Measurements from ENCODE around the gene FAM118B. TPM values are rescaled to one million over a fixed set of nuclear protein-coding genes. Genes with fewer than 3 reads are reported as not detected.
A peak's percentile ranks its signal among the peaks of the same experiment; 100 is the strongest.

The FAM118B gene
- 20.5 and 26.0 TPM in 2 replicates for total RNA-seq

DNA sequence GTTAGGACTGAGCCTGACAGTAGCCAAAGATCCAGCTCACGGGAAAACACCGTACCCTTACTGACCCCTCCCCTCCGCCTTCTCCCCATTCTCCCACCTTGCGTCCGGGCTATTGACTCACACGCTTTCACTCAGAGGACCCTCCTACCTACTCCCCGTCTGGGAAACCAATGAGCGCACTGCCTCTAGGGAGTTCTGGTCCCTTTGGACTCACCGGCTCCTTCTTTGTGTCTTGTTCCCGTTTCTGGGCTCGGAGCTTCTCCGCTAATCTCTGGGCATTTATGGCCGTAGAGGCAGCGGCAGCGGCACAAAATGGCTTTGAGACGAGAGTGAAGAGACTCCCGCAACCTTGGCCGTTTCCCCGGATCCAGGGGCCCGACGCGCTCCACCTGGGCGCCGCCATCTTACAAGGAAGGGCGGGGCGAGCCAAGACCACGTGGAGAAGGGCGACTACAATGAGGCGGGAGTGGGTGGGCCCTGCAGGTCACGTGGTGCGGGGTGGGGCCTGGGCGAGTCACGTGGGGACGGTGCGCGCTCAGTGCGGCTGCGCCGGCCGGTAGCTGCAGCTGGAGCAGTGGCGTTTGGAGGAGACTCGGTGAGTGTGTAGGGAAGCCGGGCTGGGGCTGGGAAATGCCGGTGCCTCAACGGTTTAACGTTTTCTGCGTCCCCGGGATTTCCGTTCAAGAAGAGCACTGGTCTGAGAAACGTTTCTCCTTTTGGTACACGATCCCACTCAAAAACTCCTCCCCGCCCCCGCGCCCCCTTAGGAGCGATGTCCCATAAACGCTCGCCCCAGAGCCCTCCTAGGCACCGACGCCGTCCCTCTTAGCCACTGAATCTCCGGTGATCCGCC lies at the start of gene FAM118B, which contains the start of gene RPUSD4:
Gene FAM118B (plus strand): TSS at position 547 of the 853 bp plus-strand sequence. CDS start 23,220 bp downstream, outside the sequence.
Gene RPUSD4 (minus strand): TSS at position 415 of the 853 bp plus-strand sequence. CDS start 12 bp downstream, at position 403.
- DNase-seq (ENCODE audit: low read depth in 2 of 2): peak; percentile 90 to 98

DNA sequence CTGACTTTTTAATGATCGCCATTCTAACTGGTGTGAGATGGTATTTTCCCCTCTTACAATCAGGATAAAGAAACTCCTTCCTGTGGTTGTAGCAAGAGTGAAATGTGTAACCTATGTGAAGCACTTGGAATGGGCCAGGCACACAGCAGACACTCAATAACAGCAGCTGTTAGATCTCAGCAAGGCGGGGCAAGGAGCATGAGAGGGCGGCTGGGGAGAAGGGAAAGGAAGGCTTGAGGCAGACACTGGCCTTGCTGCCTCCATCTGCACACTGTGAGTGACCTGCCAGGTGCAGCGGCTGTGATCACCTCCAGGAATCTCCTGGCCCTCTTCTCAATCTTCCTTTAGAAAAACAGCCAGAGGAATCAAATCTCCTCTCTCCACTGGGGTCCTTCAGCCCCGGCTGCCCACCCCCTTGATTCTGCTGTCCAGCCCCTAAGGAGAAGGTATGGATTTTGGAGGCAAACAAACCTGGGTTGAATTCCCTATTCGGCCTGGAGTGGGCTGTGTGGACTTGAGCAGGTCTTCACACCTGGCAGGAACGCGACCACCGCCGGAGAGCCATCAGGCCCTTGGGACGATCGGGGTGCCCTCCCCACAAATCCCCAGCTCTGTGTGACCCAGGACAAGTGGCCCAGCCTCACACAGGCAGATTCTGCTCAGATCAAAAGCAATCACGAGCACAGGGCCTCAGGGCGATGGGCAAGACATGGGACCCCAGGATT lies 49.1 kb upstream of the FAM118B start:
- DNase-seq (ENCODE audit: low read depth in 2 of 2): no peak

DNA sequence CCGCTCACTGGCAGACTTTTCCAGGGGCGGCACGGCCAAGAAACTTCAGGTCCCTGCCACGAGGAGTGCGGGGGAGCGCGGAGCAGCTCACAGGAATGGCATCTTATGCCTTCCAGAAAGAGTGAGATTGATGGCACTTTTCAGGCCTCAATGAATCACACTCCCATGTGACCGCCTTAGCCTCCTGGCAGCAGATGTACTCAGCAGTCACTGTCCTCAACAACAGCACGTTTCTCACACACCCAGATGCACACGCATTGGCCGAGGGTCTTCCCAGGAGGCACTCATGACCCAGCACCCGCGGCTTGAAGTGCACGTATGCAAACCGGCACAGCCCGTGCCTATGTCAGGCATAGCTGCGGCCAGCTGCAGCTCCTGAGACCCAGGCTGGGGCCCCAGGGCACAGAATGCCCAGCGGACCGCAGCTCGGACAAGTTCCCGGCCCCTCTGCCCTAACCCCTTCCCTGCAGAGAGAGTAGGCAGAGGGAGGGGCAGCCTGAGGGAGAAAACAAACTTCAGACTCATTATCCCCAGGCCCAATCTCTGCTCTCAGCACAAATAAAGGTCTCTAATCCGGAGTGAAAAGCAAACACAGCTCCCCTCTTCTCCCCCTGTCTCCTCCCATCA lies 48.4 kb upstream of the FAM118B start:
- DNase-seq (ENCODE audit: low read depth in 2 of 2): no peak

DNA sequence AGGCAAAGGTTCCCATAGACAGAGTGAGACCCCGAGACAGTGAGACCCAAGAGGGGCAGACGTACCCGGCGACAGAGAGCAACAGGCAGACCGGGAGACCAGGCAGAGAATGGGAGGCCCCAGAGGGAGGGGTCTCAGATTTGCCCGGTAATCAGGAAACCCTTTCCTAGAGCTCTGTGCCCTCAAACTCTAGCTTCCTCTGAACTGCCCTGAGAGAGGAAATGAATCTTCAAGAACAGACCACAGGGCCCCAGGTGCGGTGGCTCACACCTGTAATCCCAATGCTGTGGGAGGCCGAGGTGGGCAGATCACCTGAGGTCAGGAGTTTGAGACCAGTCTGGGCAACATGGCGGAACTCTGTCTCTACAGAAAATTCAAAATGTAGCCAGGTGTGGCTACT lies 47.8 kb upstream of the FAM118B start:
- DNase-seq (ENCODE audit: low read depth in 2 of 2): no peak

DNA sequence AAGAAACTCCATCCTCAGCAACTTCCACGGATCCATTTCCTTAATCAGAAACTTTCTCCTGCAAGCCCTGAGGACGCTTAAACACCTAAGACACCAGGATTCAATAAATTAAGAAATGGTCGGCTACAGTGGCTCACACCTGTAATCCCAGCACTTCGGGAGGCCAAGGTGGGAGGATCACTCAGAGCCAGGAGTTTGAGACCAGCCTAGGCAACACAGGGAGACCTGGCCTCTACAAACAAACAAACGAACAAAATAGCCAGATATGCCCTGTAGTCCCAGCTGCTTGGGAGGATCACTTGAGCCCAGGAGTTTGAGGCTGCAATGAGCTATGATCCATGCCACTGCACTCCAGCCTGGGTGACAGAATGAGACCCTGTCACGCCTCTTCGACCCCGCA lies 46.8 kb upstream of the FAM118B start:
- no peak for DNase-seq (ENCODE audit: low read depth in 2 of 2)

DNA sequence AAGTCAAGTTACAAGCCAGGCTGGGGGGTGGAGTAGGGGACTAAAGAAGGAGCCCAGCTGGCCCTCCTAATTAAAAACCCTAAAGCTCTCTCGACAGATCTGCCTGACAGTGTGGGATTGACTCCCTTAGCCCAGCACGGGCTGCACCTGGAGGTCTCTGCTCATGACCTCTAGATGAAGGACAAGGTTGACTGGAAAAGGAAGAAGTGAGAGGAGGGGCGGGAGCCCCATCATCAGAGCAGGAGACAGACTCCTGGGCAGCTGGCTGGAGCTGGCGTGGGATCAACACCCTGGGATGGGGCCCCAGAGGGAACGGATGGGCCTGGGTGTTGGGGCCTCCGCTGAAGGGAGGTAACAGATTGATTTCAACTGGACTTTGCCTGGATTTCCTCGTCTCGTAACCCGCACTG lies 46.3 kb upstream of the FAM118B start:
- no peak for DNase-seq (ENCODE audit: low read depth in 2 of 2)

DNA sequence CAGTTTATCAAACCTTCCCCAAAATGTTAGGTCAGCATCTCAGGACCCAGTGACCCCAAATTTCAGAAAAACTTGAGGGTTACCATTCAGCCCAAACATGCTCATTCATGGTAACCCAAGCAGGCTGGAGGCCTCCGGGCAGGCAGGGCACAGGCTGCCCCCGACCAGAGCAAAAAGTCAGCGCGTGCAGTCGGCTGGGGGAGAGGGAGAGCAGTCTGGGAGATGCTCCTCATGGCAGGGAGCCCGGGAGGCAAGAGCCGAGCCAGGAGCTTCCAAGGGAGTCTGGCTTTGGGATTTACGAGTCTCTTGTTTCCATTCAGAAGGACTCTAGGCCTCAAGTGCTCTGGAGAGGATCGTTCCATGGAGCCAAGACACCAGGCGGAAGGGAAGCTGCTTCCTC lies 45.8 kb upstream of the FAM118B start:
- DNase-seq (ENCODE audit: low read depth in 2 of 2): no peak

DNA sequence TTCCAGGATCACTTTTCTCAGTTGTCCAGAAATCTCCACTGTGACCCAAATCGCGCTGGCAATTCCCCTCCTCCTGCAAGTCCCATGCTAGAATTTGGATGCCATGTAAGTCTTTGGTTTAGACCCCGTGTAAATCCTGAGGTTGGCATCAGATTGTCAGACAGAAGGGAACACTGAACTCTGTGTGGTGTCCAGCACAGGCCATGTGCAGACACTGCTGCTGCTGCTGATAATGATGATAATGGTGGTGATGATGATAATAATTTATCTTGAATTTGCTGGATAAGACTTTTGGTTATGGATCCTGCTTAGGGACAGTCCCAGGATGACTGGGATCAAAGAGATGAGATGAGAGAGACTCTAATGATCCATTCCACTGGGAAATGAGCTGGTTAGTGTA lies 45.2 kb upstream of the FAM118B start:
- DNase-seq (ENCODE audit: low read depth in 2 of 2): no peak

DNA sequence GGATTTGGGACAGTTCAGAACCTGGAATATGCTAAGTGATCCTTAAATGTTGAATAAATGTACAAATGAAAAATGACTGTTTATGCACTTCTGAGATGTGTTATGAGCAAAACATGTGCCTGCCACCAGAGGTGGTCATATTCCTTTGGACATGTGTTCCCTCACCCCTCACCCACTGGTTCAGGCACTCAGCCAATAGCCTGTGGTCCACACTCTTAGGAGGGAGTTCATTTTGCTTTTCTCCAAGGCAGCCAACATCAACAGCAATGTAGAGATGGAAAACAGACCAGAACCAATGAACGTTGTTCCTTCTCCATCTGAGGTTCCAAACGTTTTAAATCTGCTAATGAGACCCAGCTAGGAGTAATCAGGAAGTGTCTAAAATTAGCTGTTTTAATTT lies 44.1 kb upstream of the FAM118B start:
- DNase-seq (ENCODE audit: low read depth in 2 of 2): no peak

DNA sequence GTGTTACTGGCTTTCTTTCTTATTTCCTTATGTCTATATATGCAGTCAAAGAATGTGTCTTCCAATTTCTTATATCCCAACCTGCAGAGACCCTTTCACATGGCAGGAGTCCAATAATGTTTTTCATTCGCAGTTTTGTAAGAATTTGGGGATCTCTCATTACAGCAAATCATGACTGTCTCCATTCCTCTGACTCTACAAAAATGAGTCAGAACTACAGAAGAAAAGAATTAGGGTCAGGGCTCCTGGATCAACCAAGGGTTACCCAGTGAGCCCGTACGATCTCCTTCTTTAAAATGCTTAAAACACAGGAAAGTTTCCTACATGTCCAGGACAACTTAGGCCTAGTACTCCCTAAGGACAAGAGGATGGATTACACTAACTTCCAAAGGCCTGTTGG lies 42.3 kb upstream of the FAM118B start:
- DNase-seq (ENCODE audit: low read depth in 2 of 2): no peak

DNA sequence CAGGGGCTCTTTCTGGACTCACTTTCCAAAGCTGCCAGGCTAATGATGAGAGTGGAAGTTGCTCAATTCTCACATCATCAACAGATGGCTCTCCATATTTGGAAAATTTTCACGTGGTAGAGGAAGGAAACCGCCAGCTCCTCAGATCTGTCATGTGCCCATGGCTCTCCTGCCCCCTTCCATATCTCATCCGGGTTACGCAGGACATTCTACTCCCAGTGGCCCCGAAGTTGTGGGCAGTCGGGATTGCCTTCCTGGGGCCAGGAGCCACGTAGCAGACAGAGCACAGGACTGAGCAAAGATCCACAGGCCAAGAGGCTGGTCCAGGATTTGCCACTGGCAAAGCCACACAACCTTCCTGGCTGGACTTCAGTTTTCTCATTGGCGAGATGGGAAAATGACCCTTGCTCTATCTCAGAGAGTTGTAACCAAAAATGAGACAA lies 39.0 kb upstream of the FAM118B start:
- peak in 1 of 2 donors; percentile 43 for DNase-seq (ENCODE audit: low read depth in 2 of 2)

DNA sequence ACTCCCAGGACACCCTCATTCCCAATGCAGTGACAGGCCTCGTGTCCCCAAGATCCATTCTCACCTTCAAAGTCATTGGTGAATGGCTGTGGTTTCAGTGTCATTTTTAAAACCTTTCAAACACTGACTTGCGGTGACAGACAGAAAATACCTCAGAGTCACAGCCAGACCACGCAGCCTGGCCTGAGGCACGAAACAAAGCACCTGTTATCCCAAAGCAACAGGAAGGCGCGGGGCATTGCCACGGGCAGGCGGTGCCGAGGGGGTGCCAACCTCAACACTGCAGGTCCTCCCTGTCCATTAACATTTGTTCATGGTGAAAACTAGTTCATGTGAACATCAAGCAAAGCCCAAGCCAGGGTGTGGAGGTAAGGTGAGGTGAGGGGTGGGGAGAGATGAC lies 38.3 kb upstream of the FAM118B start:
- no peak for DNase-seq (ENCODE audit: low read depth in 2 of 2)

DNA sequence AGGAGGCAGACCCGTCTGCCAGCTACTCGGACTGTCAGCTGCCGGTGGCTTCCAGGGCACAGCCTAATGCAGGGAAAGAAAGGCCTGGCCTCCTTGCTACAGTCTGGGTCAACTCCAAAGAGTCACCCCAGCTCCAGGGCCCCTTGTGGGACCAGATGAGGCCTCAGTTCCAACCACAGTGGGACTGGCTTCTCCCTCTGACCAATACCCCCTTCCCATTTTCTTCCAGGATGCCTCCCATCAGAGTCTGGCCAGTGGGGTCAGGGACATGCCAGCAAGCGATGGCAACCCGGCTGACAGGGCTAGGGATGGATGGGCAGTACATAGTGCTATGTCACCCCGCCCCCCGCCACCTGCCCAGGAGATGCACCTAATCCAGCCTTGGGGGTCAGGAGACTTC lies 36.8 kb upstream of the FAM118B start:
- no peak for DNase-seq (ENCODE audit: low read depth in 2 of 2)

DNA sequence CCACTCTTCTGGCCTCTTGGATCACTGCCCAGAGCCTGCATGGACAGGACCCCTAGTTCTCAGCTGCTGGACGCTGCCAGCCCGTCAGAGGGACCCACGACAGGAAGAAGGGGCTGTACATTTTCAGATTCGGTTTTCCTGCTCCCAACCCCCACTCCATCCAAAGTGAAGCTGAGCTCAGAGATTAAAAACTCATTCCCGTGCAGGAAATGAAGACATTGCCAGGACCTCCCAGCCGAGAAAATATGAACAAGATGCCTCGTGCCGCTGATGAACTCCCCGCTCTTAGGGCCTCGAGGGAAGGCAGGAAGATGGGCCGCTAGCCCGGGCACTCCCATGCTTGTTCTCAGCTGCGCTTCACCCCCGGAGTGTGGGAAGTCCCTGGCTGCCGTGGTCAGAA lies 36.2 kb upstream of the FAM118B start:
- DNase-seq (ENCODE audit: low read depth in 2 of 2): peak in 1 of 2 donors; percentile 24

DNA sequence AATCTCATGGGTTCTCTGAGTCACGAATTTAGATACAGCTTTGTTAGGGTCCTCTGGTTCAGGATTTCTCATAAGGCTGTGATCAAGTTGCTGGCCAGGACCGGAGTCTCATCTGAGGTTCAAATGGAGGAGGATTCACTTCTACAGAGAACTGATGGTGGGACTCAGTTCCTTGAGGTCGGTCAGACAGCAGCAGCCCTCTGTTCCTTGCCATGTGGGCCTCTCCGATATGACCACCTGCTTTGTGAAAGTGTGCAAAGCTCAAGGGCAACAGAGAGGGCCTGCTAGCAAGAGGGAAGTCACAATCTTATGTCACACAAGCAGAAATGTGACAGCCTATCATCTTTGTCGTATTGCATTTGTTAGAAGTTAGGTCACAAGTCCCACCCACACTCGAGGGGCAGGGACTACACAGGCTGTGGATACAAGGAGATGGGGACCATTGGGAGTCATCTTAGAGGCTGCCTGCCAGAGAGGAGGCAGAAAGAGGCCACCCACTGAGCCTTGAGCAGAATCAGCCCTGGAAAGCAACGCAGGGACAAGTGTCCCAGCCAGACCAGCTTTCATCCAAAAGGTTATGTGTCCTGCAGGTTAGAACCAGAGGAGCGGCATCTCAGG lies 34.6 kb upstream of the FAM118B start:
- no peak for DNase-seq (ENCODE audit: low read depth in 2 of 2)

DNA sequence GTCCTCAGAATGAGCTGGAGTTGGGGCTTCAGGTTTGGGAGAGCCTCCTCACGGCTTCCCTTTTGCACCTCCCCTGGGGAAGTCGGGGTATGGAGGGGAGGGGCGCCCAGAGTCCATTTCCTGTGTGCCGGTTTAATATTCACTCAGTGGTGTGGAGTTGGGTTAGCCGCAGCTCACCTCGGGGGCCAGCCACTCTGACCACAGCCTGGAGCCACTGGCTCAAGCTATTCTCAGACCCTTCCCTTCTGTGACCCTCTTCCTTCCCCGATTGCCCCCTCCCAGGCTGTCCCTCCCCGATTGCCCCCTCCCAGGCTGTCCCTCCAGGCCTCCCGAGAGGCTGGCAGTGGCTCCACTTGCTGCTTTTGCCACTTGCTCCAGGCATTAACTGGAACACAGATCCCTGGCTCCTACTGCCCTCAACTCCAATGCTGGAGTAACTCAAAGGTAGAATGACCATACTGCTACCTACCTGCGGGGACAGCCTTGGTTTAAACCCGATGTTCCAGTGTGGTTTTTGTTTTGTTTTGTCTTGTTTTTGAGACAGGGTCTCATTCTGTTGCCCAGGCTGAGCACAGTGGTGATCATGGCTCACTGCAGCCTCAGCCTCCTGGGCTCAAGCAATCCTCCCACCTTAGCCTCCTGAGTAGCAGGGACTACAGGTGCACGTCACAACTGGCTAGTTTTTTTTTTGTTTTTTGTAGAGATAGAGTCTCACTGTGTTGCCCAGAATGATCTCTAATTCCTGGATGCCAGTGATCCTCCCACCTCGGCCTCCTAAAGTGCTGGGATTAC lies 29.4 kb upstream of the FAM118B start:
- no peak for DNase-seq (ENCODE audit: low read depth in 2 of 2)

DNA sequence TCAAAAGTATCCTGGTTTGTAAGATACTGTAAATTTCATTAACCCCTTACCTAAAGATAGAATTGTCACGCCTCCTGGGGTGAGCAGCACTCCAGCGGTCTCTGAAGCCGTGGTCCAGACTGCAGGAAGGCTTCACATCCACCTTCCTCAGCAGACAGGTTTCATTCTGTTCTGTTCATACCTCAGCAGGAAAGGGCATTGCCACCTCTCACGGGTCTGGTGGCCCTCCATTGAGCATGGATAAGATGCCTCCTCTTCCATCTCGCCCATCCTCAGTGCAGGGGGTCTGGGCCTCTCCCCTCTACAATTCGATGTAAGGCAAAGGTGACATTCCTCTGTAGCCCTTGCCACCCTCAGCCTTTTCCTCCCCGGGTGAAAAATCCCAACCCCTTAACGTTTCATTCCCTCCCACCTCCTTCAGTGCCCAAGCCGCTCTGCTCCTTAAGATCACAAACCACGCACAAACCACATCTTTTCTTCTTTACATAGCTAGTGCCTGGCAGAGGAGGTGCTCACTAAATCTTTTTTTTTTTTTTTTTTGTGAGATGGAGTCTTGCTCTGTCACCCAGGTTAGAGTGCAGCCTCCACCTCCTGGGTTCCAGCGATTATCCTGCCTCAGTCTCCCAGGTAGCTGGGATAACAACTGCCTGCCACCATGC lies 28.7 kb upstream of the FAM118B start:
- no peak for DNase-seq (ENCODE audit: low read depth in 2 of 2)

DNA sequence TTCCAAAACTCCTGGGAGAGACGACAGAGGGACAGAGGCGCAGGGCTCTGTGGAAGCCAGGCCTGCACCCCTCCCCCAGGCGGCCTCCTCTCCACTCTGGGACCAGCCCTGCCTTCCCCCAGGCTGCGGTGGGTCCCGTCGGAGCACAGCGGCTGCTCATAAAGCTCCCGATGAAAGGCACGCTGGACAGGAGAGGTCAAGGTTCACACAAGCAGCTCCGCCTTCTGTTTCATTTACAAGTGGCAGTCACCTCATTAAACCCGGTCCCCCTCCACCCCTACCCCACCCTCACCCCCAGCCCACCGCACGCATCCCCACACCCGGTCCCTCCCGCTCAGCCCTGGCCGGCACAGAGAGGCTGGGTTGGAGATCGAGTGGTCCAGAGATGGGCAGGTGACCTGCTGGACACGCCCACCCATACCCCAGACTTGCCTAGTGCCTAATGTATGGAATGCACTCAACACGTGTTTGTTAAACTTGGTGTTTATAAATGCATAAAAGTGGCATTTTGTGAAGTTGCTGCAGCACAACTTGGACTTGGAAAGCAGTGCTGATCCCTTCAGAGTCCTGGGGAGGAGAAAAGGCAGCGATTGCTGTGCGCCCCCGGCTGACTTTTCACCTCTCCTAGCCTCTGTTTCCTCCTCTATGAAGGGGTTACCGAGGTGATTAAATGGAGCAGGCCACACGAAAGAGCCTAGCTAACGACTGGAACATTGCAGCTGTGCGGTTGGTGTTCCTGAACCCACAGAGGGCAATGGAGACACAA lies 26.1 kb upstream of the FAM118B start:
- DNase-seq (ENCODE audit: low read depth in 2 of 2): no peak

DNA sequence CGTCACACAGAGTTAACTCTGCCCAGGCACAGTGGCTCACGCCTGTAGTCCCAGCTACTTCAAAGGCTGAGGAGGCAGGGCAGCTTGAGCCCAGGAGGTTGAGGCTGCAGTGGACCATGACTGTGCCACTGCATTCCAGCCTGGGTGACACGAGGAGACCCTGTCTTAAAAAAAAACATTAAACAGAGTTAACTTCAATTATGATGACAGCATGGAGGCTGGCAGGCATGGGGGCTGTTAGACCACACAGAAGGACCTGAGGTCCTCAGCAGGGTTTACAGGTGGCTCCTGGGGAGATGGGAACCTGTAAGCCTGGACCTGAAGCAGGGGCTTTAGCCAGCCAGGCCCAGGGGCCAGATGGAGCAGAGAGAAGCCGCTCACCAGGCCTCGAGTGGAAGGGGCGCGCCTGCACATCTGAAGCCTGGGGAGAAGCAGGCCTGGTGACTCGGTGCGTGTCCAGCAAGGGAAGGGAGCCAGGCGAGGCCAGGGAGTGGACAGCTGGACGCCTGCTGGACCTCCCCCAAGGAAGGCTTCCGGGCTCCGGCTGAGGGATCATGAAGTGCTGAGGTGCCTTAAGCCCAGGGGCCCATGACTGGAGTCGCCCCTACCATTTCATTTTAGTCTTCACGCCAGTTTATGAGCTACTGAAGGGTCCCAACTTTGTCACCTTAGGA lies 25.4 kb upstream of the FAM118B start:
- DNase-seq (ENCODE audit: low read depth in 2 of 2): no peak
